Activated T-cell treated with anti-CD3 and anti-CD28 coated beads for 1 hour (primary cell): ENCODE results near the gene MELTF.
A peak's percentile ranks its signal among the peaks of the same experiment; 100 is the strongest.

Source experiments
- DNase-seq: peaks from one replicate; pipeline ENCODE4 v3.0.0-alpha.2; 2020; ENCODE audit warnings: low read depth

MELTF gene

DNA sequence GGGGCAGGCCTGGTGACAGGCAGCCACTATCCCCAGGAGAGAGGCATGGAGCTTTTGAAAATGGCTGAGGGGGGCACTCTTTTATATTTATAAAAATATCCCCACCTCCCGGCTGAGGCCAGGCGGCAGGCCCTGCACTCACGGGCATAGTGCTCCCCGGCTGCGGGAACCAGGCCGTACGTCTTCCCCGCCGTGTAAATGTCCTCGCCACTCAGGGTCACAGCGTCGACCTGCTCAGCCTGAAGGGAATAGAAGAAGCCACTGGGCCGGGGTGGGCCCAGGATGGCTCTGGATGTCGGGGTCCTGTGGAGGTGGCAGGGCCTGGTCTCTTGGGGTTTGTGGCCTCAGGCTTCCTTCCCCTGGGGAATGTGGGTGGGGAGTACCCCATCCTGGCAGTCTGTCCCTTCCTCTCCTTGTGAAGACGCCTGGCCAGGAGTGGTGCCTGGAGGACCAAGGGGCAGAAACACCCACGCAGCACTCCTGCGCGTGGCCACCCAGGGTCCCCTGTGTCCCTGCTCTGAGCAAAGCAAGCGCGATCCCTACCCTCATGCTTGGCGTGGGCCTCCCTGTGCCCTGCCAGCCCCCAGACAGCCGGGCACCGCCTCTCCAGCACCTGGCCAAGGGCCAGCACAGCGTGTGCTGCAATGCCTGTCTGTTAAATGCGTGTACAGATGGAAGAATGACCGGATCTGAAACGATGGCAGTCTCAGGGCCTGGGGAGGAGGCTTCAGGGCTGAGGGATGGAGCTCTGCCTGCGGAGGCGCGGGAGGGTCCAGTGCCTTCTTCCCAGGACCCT lies 18.9 kb downstream of the MELTF start:
- no peak for DNase-seq

- no peak for DNase-seq
Observed at GRCh38 chr3:197009532-197010019, 20.0 kb downstream of the MELTF start.

DNA sequence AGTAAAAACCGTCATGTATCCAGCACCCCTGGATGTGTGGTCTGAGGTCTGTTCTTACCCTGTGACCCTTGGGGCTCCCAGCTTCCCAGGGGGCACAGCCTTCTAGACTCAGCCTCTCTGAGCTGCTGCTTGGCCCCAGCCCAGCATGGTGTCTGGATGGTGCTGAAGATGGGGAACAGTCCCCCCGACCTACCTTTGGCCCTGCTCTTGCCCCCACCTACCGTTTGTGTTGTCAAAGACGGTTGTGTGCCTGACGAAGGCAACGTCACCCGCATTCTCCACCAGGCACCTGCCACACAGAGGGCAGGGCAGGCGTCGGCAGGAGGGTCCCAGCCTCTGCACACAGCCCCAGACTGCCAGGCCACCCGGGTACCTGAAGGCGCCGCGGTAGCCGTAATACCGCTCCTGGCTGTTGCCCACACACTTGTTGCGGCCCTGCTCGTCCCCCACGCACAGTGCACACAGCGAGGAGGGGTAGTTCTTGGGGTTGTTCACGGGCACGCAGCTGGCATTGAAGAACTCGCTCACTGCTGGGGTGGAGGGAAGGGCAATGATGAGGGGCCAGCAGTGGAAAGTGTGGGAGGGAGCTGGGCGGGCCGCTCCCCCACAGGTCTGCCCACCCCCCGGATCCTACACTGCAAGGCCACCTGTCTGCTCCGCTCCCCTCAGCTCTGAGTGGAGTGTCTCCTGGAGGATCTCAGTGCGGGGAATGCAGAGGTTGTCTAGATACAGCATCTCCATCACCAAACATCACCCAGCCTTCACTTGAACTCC lies 21.0 kb downstream of the MELTF start:
- DNase-seq: no peak

GRCh38 chr3:197007953-197008352 lies 21.7 kb downstream of the MELTF start:
- no peak for DNase-seq

- no peak for DNase-seq
Observed at GRCh38 chr3:197007296-197007940, 22.2 kb downstream of the MELTF start.

- no peak for DNase-seq
Observed at GRCh38 chr3:197006860-197007259, 22.8 kb downstream of the MELTF start.

- no peak for DNase-seq
Observed at GRCh38 chr3:197006446-197006845, 23.2 kb downstream of the MELTF start.

DNA sequence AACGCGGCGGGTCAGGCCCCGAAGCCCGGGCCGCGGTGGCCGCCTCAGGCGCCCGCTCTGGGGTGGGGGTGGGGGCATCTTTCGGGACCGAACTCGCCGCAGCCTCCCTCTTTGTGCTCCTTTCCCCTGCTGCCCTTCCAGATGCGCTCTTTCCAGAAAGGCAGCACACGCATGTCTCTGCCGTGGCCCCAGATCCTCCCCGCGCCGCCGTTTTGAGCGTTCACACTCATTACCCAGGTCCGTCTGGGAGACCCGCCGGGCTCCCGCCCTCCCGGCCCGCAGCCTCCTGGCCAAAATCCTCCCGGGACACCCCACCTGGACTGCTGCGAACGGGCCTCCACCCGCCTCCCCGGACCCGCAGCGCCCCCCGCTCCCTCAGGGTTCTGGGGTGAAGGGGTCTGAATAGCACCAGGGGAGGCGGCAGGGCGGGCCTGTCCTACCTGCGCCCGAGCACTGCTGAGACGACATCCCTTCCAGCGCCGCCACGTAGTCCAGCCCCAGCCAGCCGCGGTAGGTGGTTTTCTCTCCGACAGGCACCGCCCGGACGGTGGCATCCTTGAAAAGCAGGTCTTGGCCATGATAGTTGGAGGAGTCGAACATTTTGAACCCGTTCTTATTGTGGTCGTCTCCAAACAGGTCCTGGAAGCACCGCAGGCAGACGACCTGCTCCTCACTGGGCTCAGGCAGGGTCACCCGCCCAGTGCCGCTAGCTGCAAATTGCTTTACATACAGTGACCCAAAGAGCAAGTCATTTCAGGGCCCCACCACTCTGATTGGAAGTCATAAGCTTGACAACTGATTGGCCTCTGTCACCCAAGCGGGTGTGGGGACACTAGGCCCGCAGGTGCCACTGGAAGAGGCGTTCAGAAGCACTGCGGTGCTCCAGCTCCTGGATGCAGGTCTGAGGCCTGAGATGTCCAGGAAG lies 25.9 kb downstream of the MELTF start:
- DNase-seq: peak; percentile 13

DNA sequence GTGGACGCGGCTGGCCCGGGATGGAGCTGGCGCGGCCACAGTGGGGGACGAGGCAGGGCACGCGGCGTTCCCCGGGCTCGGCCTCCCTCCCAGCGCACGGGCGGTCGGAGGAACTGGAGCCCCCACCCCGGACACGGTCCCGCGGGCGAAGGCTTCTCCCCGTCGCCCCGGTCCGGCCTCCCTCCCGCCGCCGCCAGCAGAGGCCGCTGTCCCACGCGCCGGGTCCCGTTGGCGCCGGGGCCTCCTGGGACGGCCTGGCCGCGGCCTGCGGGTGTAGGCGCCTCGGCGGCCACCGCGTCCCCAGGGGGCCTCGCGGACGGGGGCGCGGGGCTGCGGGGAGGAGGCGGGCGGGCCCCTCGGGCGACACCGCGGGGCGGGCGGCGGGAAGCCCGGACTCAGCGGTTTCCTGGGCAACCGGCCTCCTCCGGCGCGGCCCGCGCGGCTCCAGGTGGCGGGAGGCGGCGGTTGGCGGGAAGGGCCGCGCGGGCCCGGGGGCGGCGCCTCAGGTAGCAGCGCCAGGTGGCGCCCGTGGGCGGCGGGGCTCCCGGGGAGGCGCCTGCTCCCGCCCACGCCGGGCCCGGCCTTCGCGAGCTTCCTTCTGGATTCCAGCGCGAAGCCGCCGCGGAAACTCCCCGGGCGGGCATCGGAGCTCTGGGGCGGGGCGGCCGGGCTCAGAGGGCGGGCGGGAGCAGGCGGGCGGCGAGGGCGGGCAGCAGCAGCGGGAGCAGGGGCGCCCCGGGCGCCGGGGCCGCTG lies 26.7 kb downstream of the MELTF start:
- DNase-seq: peak; percentile 68

- no peak for DNase-seq
Observed at GRCh38 chr3:197001972-197002700, 27.5 kb downstream of the MELTF start.

DNA sequence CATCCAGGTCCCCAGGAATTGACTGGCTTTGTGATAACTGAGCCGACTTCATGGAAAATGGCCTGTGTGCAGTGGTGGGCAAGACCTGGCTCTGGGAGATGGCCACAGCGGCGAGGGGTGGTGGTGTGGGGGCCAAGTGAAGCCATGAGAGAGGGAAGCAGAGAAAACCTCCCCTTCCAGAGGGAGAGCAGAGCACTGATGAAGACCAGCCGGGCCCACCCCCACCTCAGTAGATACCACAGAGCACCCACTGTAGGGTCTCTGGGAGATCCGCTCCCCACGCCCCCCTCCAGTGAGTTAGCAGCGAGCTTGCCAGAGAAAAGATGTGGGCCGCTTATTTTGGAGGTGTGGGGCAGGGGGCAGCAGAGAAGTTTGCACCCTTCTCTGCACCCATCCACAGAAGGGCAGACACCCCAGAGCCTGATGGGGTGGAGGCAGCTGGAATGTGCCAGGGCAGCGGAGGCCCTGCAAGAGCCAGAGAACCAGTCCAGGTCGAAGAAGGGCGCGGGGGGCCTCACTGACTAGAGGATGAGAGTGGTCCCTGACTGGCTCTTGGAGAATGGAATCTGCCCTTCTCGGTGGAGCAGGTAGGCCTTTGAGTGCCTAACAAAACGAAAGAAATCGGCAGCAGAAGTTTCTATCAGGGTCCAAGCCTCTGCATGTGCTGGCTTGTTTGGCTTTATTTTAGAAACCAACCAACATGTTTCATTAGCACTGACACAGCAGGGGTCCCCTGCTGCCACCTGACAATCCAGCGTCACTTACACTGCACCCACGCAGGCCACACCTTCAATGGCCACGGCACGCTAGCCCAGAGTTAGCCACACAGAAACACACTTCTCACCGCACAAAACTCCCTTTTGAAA lies 28.3 kb downstream of the MELTF start:
- no peak for DNase-seq

DNA sequence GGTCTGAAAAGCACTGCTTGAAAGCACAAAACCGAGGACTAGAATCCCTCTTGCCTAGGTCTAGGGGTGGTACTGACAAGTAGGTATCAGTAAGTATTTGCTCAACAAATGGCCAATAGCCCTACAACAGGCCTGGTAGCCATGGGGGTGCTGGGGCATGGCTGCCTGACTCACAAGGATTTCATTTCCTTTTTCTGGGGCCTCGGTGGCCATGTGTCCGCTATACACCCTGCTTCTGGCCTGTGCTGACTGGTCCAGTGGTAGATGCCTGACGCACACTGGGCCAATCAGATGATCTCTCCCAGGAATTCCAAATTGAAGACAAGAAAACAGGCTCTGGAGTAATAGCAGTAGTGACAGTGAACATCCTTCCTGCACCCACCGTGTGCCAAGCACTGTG lies 29.4 kb downstream of the MELTF start:
- DNase-seq: no peak

GRCh38 chr3:196998966-196999760 lies 30.5 kb downstream of the MELTF start:
- DNase-seq: no peak

DNA sequence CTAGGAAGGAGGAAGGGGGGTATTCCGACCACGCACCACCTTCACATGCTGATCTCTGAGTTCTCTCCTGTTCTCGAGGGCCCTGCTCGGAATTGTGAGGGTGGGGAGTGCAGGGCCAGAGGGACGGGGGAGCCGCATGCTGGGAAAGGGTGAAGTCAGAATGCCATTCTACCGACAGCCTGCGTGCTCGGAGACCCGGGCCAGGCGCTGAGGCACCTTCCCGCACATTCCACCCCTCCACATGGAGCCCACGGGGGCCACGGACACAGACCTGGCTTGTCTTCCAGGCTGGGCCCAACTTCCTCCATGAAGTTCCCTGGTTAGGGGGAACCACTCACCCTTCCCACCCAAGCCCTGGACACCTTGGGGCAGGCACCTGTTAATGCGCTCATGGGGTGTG lies 32.3 kb downstream of the MELTF start:
- no peak for DNase-seq

DNA sequence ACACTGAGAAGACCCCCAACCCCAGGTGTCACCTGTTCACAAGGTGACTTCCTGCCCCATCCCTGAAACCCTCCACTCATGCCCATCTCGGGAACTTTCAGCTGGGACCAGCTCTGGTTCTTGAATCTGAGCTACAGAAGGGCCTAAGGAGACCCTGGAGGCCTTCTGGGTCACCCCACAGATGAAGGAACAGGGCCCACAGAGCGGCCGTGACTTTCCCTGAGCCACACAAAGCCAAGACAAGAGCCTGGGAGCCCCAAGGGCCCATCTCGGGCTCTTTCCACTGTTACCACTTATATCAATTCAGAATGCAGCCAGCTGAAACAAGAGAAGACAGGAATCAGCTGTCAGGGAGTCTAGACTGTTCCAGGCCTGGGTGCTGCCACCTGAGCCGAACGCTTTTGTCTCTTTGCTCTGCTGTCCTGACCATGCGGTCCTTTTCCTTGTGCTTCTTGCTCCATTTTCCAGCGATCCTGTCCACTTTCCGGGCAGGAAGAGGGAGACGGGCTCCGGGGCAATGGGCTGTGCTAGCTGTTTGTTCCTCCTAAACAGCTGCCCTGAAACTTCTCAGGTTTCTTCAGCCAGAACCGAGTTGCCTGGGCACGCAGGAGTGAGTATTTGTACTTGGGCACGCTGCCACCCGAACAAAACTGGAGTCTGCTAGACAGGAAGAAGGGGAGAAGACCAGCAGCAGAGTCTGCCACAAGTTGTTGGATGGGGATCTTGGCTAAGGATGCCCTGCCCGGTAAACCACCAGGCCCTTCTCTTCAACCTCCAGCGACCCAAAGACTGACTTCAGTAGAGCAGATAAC lies 33.0 kb downstream of the MELTF start:
- no peak for DNase-seq

- DNase-seq: no peak
Observed at GRCh38 chr3:196995646-196996355, 33.8 kb downstream of the MELTF start.

DNA sequence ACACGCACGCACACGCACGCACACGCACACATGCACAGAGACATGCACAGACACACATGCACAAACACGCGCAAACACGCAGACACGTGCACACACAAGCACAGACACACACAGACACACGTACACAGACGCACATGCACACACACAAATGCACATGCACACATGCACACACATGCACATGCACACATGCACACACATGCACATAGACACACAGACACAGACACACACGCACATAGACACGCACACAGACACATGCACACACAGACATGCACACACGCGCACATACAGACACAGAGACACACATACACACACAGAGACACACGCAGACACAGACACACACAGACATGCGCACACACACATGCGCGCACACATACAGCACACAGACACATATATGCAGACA lies 34.6 kb downstream of the MELTF start:
- DNase-seq: no peak
